Measurements from ENCODE around the gene KCTD7.
"Not testable (repeated sequence)": the region's sequence is repeated elsewhere in the genome, so short reads cannot be mapped to it uniquely, and the experiment has no call there.

KCTD7 gene

GRCh38 chr7:66597461-66597860 is 31.2 kb upstream of the KCTD7 start (continued):
- TF ChIP-seq CREB5 (CRISPR knock-in tag; IDR thresholded peaks at IDR 0.05; ENCODE audit: low read depth) = no peak

DNA sequence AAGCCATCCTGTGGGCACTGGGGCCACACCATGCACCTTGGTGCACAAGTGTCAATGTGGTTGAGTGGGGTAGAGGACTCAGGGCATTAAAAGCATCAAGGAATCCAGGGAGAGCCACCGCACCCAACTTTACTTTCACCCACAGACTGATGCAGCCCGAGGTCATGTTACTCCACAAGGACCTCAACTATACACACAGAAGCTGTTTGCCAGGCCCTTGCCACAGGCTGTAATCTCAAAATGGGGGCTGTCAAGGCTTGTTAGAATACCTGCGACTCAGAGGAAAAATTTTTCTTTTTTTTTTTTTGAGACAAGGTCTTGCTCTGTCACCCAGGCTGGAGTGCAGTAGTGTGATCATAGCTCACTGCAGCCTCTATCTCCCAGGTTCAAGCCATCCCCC is 26.5 kb upstream of the KCTD7 start:
- no peak for ATAC-seq
- TF ChIP-seq ISL1 (CRISPR knock-in tag; IDR thresholded peaks at IDR 0.05) (no peak), TSHZ2 (CRISPR knock-in tag; IDR thresholded peaks at IDR 0.05) (no peak), CREB5 (CRISPR knock-in tag; IDR thresholded peaks at IDR 0.05; ENCODE audit: low read depth) (no peak), ARNTL (CRISPR knock-in tag; IDR thresholded peaks at IDR 0.05; ENCODE audit: borderline replicate concordance, low read depth) (no peak), SNAI2 (CRISPR knock-in tag; IDR thresholded peaks at IDR 0.05) (no peak), BACH2 (CRISPR knock-in tag; IDR thresholded peaks at IDR 0.05; ENCODE audit: borderline replicate concordance) (no peak)
- TF ChIP-seq, protein P1, sequence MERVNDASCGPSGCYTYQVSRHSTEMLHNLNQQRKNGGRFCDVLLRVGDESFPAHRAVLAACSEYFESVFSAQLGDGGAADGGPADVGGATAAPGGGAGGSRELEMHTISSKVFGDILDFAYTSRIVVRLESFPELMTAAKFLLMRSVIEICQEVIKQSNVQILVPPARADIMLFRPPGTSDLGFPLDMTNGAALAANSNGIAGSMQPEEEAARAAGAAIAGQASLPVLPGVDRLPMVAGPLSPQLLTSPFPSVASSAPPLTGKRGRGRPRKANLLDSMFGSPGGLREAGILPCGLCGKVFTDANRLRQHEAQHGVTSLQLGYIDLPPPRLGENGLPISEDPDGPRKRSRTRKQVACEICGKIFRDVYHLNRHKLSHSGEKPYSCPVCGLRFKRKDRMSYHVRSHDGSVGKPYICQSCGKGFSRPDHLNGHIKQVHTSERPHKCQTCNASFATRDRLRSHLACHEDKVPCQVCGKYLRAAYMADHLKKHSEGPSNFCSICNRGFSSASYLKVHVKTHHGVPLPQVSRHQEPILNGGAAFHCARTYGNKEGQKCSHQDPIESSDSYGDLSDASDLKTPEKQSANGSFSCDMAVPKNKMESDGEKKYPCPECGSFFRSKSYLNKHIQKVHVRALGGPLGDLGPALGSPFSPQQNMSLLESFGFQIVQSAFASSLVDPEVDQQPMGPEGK (CRISPR knock-in tag; IDR thresholded peaks at IDR 0.05; ENCODE audit: borderline replicate concordance) = no peak

- no peak for TF ChIP-seq ZFP3 (CRISPR knock-in tag; IDR thresholded peaks at IDR 0.05)
- no peak for TF ChIP-seq SNAI2 (CRISPR knock-in tag; IDR thresholded peaks at IDR 0.05)
- TF ChIP-seq, protein P1 (CRISPR knock-in tag; IDR thresholded peaks at IDR 0.05; ENCODE audit: borderline replicate concordance) = no peak
- no peak for TF ChIP-seq ZNF565 (CRISPR knock-in tag; conservative IDR thresholded peaks at IDR 0.05; ENCODE audit: low read depth)
- TF ChIP-seq ZNF70 (CRISPR knock-in tag; IDR thresholded peaks at IDR 0.05) = no peak
- TF ChIP-seq ZFP30 (CRISPR knock-in tag; IDR thresholded peaks at IDR 0.05) = no peak
- TF ChIP-seq TCF4 (CRISPR knock-in tag; IDR thresholded peaks at IDR 0.05; ENCODE audit: borderline replicate concordance) = no peak
- TF ChIP-seq CREB5 (CRISPR knock-in tag; IDR thresholded peaks at IDR 0.05; ENCODE audit: low read depth) = no peak
- TF ChIP-seq TSHZ2 (CRISPR knock-in tag; IDR thresholded peaks at IDR 0.05) = no peak
- TF ChIP-seq, protein P2, sequence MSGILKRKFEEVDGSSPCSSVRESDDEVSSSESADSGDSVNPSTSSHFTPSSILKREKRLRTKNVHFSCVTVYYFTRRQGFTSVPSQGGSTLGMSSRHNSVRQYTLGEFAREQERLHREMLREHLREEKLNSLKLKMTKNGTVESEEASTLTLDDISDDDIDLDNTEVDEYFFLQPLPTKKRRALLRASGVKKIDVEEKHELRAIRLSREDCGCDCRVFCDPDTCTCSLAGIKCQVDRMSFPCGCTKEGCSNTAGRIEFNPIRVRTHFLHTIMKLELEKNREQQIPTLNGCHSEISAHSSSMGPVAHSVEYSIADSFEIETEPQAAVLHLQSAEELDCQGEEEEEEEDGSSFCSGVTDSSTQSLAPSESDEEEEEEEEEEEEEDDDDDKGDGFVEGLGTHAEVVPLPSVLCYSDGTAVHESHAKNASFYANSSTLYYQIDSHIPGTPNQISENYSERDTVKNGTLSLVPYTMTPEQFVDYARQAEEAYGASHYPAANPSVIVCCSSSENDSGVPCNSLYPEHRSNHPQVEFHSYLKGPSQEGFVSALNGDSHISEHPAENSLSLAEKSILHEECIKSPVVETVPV (CRISPR knock-in tag; IDR thresholded peaks at IDR 0.05) = no peak
- TF ChIP-seq ISL1 (CRISPR knock-in tag; IDR thresholded peaks at IDR 0.05) = no peak
- TF ChIP-seq BACH2 (CRISPR knock-in tag; IDR thresholded peaks at IDR 0.05; ENCODE audit: borderline replicate concordance) = no peak
- no peak for TF ChIP-seq PPARA (CRISPR knock-in tag; IDR thresholded peaks at IDR 0.05; ENCODE audit: borderline replicate concordance)
- no peak for TF ChIP-seq RARB (CRISPR knock-in tag; IDR thresholded peaks at IDR 0.05)
- no peak for ATAC-seq
Observed at GRCh38 chr7:66604198-66604597, 24.5 kb upstream of the KCTD7 start.

GRCh38 chr7:66606540-66607291 is 22.0 kb upstream of the KCTD7 start:
- ATAC-seq = not testable (repeated sequence)

Data from SK-N-SH treated with all-trans-retinoic acid at 6 μM for 48 hours (cell line).